Measurements from ENCODE around the gene GABRG3. TPM values are rescaled to one million over a fixed set of nuclear protein-coding genes. Genes with fewer than 3 reads are reported as not detected.

GABRG3 gene
- total and polyA plus RNA-seq, 12 donors = not detected

DNA sequence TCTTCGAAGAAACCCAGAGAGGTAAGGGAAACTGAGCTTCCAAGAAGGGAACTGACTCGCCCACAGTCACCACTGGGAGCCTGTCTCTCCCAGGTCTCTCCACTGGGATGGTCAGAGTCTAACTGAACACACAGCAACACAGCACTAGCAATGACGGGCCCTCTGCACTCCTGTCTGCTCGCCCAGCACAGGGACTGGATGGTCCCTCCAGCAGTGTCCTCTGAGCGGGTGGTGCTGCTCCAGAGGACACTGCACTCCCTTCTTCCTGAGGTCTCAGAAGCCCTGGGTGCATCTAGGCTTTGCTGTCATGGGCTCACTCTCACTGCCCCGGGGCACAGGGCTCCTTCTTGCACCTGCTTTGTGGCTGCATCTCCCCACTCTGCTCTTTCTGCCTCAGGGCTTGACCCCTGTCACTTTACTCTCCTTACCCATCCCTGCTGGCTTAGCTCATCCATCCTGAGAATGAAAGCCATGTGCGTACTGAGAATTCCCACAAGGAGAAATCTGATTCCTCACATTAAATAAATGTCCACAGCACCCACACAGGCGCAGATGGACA lies 356.6 kb downstream of the GABRG3 start:
- DNase-seq (no peak), ATAC-seq (no peak)
- WGBS, 2 donors = 63 to 68% methylated on average over 8 of the region's 8 CpGs
- TF ChIP-seq, protein P1, sequence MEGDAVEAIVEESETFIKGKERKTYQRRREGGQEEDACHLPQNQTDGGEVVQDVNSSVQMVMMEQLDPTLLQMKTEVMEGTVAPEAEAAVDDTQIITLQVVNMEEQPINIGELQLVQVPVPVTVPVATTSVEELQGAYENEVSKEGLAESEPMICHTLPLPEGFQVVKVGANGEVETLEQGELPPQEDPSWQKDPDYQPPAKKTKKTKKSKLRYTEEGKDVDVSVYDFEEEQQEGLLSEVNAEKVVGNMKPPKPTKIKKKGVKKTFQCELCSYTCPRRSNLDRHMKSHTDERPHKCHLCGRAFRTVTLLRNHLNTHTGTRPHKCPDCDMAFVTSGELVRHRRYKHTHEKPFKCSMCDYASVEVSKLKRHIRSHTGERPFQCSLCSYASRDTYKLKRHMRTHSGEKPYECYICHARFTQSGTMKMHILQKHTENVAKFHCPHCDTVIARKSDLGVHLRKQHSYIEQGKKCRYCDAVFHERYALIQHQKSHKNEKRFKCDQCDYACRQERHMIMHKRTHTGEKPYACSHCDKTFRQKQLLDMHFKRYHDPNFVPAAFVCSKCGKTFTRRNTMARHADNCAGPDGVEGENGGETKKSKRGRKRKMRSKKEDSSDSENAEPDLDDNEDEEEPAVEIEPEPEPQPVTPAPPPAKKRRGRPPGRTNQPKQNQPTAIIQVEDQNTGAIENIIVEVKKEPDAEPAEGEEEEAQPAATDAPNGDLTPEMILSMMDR (IDR thresholded peaks at IDR 0.05) = no peak
- intact Hi-C loops (cut with DNase I) = no loop called here
- H3K27me3 ChIP-seq = peaks cover 0 to 3% (median 0%) of the 10 kb centered on the region in 7 donors
- H3K36me3 ChIP-seq = no peaks in the 10 kb centered on the region
- H3K27ac ChIP-seq = no peak overlapping the region
- no peak overlapping the region for H3K4me3 ChIP-seq
- peaks cover 0 to 20% (median 0%) of the 10 kb centered on the region in 11 donors for H3K9me3 ChIP-seq
- H3K4me1 ChIP-seq = no peaks in the 10 kb centered on the region

DNA sequence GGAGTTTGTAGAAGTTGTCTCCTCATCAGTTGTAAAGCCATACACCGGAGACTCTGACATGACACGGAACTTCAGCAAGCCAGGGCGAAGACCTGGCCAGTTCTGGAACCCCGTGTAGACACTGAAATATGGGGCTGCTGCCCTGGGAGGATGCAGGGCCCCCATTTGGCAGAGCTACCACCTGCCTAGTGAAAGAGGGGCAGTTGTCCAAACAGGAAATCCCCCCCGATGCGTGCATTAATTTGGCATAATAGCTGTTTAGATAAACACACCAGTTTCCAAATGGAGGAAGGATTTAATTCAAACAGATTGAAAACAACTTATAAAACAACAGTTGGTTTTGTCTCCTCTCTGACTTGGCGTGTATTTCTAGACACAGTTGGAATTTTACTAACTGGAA lies 357.2 kb downstream of the GABRG3 start:
- no peak overlapping the region for H3K4me3 ChIP-seq
- H3K27ac ChIP-seq = no peak overlapping the region
- H3K9me3 ChIP-seq = peaks cover 0 to 15% (median 0%) of the 10 kb centered on the region in 11 donors
- H3K27me3 ChIP-seq = peaks cover 0 to 3% (median 0%) of the 10 kb centered on the region in 7 donors
- H3K4me1 ChIP-seq = no peaks in the 10 kb centered on the region
- 55 to 57% methylated on average over 7 of the region's 7 CpGs for WGBS, 2 donors
- TF ChIP-seq, protein P1 (IDR thresholded peaks at IDR 0.05) = no peak
- intact Hi-C loops (cut with DNase I) = no loop called here
- no peak for DNase-seq
- no peaks in the 10 kb centered on the region for H3K36me3 ChIP-seq
- ATAC-seq = no peak

DNA sequence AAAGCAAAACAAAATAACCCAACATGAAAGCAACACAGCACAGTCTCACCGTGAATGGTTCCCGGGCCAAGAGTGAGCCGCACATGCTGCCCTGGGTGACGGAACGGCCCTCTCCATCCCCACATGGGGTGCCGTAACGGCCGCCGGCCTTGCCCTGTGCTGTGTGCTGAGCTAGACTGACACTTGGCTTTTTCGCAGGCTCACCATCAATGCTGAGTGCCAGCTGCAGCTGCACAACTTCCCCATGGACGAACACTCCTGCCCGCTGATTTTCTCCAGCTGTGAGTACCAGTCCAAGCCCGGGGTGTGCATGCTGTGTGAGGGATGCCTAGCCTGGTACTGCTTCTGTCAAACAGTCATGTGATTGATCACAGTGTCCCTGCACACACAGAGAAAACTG lies 357.6 kb downstream of the GABRG3 start:
- peaks cover 0 to 11% (median 0%) of the 10 kb centered on the region in 11 donors for H3K9me3 ChIP-seq
- intact Hi-C loops (cut with DNase I) = no loop called here
- no peaks in the 10 kb centered on the region for H3K4me1 ChIP-seq
- no peak for DNase-seq
- TF ChIP-seq, protein P1 (IDR thresholded peaks at IDR 0.05) = no peak
- peaks cover 0 to 3% (median 0%) of the 10 kb centered on the region in 7 donors for H3K27me3 ChIP-seq
- H3K27ac ChIP-seq = no peak overlapping the region
- ATAC-seq = no peak
- H3K36me3 ChIP-seq = no peaks in the 10 kb centered on the region
- 73 to 75% methylated on average over 13 of the region's 13 CpGs for WGBS, 2 donors
- no peak overlapping the region for H3K4me3 ChIP-seq

DNA sequence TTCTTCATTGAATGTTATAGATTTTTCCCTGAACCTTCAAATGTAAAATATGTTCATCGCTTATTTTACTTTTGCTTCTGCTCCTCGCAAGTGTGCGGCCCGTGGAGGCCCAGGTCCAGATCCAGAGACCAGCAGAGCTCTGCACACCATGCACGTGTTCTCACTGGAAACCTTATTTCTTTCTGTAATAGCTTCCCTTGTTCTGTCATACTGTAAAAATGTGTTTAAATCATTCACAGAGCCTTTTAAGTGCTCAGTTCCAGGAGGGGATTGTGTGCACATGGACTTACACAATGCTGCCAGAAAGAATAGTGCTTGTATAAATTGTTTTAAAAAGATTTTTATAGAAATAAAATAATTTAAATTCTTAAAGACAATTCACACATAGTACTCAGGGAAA lies 359.3 kb downstream of the GABRG3 start:
- 92 to 94% methylated on average over 5 of the region's 5 CpGs for WGBS, 2 donors

More for the DNA sequence above, 359.3 kb downstream of the GABRG3 start:
- peaks cover 0 to 3% (median 0%) of the 10 kb centered on the region in 11 donors for H3K9me3 ChIP-seq
- intact Hi-C loops (cut with DNase I) = no loop called here
- no peak overlapping the region for H3K4me3 ChIP-seq
- ATAC-seq (no peak), DNase-seq (no peak)
- H3K36me3 ChIP-seq = no peaks in the 10 kb centered on the region
- H3K4me1 ChIP-seq = no peaks in the 10 kb centered on the region
- TF ChIP-seq, protein P1 (IDR thresholded peaks at IDR 0.05) = no peak
- H3K27me3 ChIP-seq = peaks cover 0 to 3% (median 0%) of the 10 kb centered on the region in 7 donors
- no peak overlapping the region for H3K27ac ChIP-seq
